ENCODE data around the gene TDRD10.

Gene TDRD10

GRCh38 chr1:154503898-154504297 lies 1.9 kb downstream of the TDRD10 start:
- DNase-seq (ENCODE audit: low read depth) = no peak
- no peak for TF ChIP-seq CTCF (IDR thresholded peaks at IDR 0.05; ENCODE audit: control insufficient read depth, extremely low read depth, insufficient read depth)
- H3K4me3 ChIP-seq (ENCODE audit: low read depth, low read length) = no peak overlapping the region

- TF ChIP-seq CTCF (IDR thresholded peaks at IDR 0.05; ENCODE audit: control insufficient read depth, extremely low read depth, insufficient read depth) = no peak
- DNase-seq (ENCODE audit: low read depth) = no peak
- H3K4me3 ChIP-seq (ENCODE audit: low read depth, low read length) = no peak overlapping the region
Observed at GRCh38 chr1:154512760-154513159, 10.7 kb downstream of the TDRD10 start.

DNA sequence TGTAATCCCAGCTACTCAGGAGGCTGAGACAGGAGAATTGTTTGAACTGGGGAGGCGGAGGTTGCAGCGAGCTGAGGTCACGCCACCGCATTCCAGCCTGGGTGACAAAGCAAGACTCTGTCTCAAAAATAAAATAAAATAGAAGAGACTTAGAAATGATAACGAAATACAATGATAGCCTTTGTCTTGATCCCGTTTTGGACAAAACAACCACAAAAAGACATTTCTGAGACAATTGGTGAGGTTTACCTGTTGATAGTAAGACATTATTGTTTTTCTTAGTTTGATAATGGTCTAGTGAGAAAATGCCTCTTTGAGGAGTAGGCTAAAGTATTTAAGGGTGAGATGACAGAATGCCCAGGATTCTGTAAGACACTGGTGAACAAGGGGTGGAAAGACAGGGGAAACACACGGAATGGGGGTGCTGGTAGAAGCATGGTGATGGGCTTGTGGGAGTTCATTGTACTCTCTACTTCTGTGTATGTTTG lies 12.1 kb downstream of the TDRD10 start:
- no peak for DNase-seq (ENCODE audit: low read depth)
- no peak overlapping the region for H3K4me3 ChIP-seq (ENCODE audit: low read depth, low read length)
- TF ChIP-seq CTCF (IDR thresholded peaks at IDR 0.05; ENCODE audit: control insufficient read depth, extremely low read depth, insufficient read depth) = no peak

- no peak for DNase-seq (ENCODE audit: low read depth)
- TF ChIP-seq CTCF (IDR thresholded peaks at IDR 0.05; ENCODE audit: control insufficient read depth, extremely low read depth, insufficient read depth) = no peak
- no peak overlapping the region for H3K4me3 ChIP-seq (ENCODE audit: low read depth, low read length)
Observed at GRCh38 chr1:154517661-154518060, 15.6 kb downstream of the TDRD10 start.

DNA sequence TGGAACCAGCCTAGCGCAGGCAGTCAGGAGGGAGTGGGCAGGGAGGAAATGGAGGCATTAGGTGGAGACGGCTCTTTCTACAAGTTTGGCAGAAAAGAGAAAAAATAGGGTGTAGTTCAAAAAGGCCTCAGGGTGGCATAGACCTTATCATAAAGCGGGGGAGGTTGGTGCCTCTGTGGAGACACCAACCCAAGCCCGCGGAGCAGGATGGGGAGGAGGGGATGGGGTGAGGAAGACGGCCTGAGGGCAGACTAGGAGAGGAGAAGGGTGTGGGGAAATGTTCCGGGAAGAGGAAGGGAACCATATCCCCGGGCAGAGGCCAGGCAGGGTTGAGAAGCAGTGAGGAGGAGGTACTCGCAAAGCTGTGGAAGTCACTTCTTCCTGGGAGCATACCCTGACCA lies 17.6 kb downstream of the TDRD10 start:
- H3K4me3 ChIP-seq (ENCODE audit: low read depth, low read length) = no peak overlapping the region
- TF ChIP-seq CTCF (IDR thresholded peaks at IDR 0.05; ENCODE audit: control insufficient read depth, extremely low read depth, insufficient read depth) = no peak
- DNase-seq (ENCODE audit: low read depth) = no peak

- DNase-seq (ENCODE audit: low read depth) = no peak
- TF ChIP-seq CTCF (IDR thresholded peaks at IDR 0.05; ENCODE audit: control insufficient read depth, extremely low read depth, insufficient read depth) = no peak
Observed at GRCh38 chr1:154520333-154520732, 18.3 kb downstream of the TDRD10 start.

GRCh38 chr1:154521695-154522094 lies 19.7 kb downstream of the TDRD10 start:
- H3K4me3 ChIP-seq (ENCODE audit: low read depth, low read length) = no peak overlapping the region
- no peak for DNase-seq (ENCODE audit: low read depth)
- no peak for TF ChIP-seq CTCF (IDR thresholded peaks at IDR 0.05; ENCODE audit: control insufficient read depth, extremely low read depth, insufficient read depth)

More at GRCh38 chr1:154520333-154520732, 18.3 kb downstream of the TDRD10 start:
- no peak overlapping the region for H3K4me3 ChIP-seq (ENCODE audit: low read depth, low read length)

Measured in LNCaP clone FGC (cell line).